T47D (cell line): ENCODE results near the gene STAT1.
"Not testable (repeated sequence)": the region's sequence is repeated elsewhere in the genome, so short reads cannot be mapped to it uniquely, and the experiment has no call there.

ENCODE experiments used
- DNase-seq, 2 experiments: peaks; one replicate each; pipeline versions ENCODE4 v3.0.0 to v3.0.0-alpha.2; 2011 to 2012; ENCODE audit warnings: low read depth in 1 of 2, low spot score in 1 of 2
- JUND ChIP-seq: IDR thresholded peaks from 2 replicates; pipeline ENCODE4 v1.6.1; 2012; ENCODE audit warnings: low read depth
- in situ Hi-C: cut with HindIII; loops from 2 replicates; pipeline ENCODE4 v1.10.0; 2016; ENCODE audit warnings: low sequenced_read_pairs, low pct_unique_long_range_greater_than_20kb

Gene STAT1

DNA sequence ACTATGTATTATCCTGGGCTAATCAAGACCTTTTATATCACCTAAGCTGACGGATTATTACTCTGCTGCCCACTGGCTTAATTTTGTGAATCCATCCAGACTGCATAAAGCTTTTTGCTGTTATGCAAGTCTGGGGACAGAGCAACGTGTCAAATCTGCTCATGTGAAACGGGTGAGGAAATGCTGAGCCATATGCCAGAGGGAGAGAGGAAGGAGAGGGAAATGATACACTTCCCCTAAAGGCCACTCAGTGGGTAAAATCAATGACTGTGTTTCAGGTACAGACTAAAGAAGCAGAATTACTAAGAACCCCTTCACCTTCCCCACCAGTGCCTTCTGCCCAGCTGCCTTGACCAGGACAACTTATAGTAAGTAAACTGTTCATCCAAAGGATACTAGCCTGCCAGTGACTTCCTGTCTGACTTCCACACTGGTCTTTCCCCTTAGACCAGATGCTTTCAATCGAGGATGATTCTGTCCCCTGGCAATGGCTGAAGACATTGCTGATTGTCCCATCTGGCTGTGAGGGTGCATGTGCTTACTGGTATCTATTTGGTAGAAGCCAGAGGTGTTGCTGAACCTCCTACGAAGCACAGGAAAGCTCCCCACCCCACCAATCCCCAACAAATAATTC, 43.0 kb downstream of the STAT1 start:
- no peak for TF ChIP-seq JUND
- in situ Hi-C loops: no loop called here
- DNase-seq: no peak

DNA sequence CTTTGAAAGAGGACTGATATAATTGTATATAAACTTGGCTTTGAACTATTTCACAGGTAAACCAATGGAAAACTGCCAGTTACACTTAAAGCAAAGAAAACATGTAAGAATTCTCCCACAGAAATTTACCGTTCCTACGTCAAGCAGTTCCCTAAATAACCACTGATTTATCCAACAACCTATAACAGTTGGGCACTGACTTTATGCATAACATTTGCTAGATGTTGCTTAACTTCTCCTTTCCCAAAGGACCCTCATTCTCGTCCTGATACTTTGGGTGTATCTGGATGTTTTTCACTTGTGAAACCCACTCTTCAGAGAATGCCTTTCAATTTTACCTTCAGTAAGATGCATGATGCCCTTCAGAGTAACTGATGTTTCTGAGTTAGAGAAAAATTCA, 43.8 kb downstream of the STAT1 start:
- TF ChIP-seq JUND: no peak
- no peak for DNase-seq
- in situ Hi-C loops: no loop called here

DNA sequence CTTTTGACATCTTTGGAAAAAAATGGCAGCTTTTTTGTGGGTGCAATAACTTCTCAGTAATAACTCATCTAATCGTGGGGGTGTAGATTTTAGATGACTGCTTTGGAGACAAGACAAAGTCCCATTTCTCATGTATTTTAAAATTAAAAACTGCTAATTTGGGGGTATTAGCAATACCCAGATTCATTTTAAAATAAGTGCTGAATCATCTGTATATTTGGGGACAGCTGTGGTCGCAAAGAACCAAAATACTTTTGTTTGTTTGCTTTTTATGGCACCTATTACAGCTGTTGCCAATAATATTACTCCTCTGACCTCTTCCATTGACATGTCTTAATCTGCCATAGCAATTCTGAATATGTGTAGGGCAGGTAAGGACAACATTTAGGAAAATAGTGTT, 45.4 kb downstream of the STAT1 start:
- no peak for TF ChIP-seq JUND
- in situ Hi-C loops: no loop called here
- DNase-seq: no peak

DNA sequence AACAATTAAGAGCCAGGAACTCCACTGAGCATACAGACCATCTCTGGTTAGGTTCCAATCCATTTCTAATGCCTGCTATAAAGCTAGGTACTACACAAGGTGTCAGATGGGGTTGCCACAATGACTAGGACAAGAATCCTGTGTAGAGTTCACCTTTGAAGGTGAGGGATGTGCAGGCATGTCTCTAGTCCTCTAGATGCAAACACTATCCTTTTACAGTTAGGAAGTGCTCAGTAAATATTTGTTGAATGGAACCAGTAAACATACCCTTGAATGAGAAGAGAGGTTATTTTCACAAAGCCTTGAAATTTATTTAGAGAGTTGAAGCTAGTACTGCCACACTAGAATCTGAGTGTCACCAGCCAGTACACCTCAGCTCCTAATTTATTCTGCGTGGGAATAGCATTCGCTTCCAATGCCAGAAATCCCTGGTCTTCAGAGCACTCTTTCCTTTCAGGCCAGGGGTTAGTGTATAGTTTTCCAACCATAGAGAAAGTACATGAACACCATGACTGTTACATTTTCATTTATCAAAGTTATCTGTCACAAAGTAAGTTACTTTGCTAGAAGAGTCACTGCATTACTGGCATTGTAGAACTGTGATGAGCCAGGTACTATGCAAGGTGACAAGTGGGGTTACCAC, 48.3 kb downstream of the STAT1 start:
- no peak for TF ChIP-seq JUND
- in situ Hi-C loops: no loop called here
- no peak for DNase-seq

DNA sequence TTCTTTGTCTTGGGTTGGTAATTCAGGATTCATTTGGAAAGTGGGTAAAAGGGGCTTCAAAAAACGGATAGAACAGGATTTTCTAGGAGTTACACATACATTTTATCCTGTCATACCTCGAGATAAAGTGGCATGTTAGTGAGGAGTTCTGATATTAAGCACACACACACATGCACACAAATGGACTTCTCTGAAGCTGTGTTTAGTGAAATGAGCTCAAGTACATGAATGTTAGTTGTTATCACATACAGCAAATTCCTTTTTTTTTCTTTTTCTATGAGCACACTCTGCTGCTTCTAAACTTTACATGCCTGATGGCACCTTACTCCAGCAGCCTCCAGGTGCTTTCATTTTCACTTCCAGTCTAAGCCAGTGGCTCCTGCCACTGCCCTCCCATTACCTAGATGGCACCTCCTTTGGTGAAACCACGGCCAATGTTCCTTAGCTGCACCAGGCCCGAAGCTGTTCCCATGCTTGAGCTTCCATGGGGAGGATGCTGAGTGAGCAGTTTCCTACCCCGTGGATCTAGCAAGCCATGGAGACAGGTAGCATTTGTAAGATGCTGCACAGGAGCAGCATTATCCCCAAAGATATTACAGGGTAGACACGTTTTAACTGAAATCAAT, 49.7 kb downstream of the STAT1 start:
- in situ Hi-C loops: no loop called here
- TF ChIP-seq JUND: no peak
- DNase-seq: no peak

DNA sequence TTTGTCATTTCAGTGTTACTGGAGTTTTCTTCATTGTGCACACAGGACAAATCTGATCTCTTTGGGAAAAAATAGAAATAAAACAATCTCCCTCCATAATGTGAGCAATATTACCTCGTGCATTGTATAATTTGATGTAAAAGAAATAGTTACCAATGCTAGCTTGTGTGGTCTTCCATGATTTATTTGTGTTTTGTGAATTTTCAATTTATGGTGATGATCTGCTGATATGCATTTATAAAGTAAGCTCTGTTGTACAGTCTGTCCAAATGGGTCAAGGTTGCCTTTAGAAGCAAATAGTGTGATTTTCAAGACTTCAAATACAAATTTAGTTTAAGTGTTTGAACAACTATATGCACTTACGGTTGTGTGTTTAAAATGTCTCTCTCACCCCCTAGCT, 50.9 kb downstream of the STAT1 start:
- no peak for DNase-seq
- no peak for TF ChIP-seq JUND
- in situ Hi-C loops: no loop called here

DNA sequence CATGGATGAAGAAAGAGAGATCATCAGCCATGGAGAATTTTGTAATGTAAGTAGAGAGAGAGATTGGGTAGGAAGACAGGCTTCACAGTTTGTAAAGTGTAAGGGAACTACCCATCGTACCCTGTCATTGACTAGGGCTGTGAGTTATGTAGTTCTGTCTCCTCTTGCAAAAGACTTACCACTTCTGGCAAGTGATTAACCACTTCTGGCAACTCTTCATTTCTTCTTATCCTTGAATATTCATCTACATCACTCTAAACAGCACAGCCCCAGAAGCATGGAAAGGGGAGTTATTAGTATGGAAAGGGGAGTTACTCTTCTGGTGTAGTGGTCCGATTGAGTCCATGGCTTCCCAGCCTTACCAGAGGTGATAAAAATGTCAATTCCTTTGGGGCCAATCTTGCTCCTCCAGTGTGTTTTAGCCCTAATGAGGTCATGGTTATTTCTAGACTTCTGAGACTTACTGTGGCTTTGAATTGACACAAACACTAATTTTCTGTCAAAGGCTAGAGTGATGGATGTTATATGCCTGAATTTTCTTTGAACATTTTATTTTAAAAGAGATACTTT, 52.0 kb downstream of the STAT1 start:
- TF ChIP-seq JUND: no peak
- no peak for DNase-seq
- in situ Hi-C loops: no loop called here

DNA sequence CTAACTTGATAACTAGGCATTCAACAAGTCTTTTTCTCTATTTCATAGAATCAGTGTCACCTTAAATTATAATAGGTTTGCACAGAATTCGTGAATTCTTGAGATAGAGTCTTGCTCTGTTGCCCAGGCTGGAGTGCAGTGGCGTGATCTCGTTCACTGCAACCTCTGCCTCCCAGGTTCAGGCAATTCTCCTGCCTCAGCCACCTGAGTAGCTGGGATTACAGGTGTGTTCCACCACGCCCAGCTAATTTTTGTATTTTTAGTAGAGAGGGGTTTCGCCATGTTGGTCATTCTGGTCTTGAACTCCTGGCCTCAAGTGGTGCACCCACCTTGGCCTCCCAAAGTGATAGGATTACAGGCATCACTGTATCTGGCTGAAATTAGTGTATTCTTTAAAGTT, 52.9 kb downstream of the STAT1 start:
- in situ Hi-C loops, DNase-seq: not testable (repeated sequence)

DNA sequence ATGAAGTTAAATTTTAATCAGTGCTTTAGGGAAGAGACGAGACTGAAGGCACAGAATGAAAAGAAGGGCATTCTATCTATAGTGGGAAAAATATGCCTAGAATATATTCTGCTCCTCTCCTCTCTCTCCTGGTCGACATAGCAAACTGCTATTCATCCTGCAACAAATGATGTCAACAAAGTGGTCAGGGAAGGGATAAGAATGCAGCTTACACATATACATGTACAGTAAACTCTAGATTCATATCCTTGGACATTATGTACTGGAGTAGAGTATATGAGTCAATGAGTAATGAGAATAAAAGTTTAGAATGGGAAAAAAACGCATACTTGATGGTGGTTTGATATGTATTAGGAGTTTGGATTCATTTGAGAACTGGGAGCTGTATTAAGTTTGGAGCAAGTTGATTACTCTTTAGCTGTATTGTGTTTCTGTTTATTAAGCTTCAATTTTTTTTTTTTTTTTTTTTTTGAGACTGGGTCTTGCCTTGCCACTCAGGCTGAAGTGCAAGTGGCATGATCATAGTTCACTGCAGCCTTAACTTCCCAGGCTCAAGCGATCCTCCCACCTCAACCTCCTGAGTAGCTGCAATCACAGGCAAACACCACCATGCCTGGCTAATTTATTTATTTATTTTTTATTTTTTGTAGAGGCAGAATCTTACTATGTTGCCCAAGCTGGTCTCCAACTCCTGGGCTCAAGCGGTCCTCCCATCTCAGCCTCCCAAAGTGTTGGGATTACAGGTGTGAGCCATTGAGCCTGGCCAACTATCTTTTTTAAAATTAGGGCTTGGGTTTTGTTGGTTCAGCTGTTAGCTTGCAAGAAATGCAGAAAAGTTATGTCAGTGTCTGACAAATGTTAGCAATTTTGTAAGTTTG, 53.8 kb downstream of the STAT1 start:
- in situ Hi-C loops: no loop called here
- DNase-seq: no peak
- TF ChIP-seq JUND: no peak

DNA sequence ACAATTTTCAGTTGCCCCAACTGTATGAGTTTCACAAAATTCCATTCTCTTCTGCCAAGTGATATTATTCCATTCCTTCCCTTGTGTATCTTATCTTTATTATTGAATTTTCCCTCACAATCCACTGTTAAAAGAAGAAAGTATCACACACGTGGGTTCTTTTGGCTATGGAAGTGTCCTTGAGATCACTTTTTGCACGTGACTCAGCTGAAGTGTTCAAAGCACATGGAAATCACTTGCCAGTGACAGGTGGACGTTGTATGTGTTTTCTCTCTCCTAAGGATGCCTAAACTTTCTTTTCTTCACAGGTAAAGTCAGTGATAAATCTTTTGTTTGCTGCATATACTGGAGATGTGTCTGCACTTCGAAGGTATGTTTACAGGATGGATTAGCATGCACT, 60.7 kb downstream of the STAT1 start:
- in situ Hi-C loops: no loop called here
- TF ChIP-seq JUND: no peak
- DNase-seq: no peak

DNA sequence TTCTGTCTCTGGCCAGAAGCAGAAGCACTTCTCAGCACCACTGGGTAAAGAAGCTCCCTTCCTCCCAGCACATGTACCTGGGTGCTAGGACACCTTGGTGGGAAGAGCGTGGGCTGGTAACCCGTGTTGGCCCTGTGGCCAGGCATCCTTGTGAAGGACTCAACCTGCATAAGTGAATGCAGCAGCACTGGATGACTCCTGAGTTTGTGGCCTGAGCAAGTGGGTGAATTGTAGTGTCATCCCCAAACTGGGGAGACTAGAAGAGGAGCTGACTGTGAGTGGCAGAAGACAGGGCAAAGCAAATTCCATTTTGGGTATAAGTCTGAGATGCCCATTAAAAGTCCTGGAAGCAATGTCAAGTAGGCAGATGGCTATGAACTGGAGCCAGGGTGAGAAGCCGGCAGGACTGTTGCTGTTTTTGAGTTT, 63.4 kb downstream of the STAT1 start:
- no peak for TF ChIP-seq JUND
- no peak for DNase-seq
- in situ Hi-C loops: no loop called here

DNA sequence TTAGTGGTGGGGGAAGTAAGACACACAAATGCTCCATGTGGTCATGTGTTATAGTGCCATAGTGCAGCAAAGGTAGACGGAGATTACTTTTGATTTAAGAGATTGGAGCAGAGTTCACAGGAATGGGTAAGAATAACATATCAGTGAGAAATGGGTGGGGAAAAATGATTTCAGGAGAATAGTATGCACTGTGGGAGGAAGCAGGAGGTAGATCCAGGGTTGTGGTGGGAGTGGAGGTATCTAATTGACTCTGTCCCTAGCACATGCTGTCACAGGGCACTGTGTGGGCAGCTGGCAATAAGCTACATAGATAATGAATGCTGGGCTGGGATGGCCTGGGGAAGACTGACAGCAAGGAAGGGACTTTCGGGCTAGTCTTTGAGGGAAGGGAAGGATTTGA, 65.3 kb downstream of the STAT1 start:
- no peak for TF ChIP-seq JUND
- DNase-seq: no peak
- in situ Hi-C loops: no loop called here
